Neural cell (in vitro differentiated cells): Measurements from ENCODE around the gene SLC25A29. TPM values are rescaled to one million over a fixed set of nuclear protein-coding genes. Genes with fewer than 3 reads are reported as not detected.

Experiments
- H2AFZ ChIP-seq: fragments of 200-600, 300-800 bp; sonication (generic), shearing (Covaris generic); 2 replicates; pipeline ENCODE4 v1.6.0; 2014; ENCODE audit warnings: low read depth, mild to moderate bottlenecking, antibody characterized with exemption, low read length, moderate library complexity
- H3F3A ChIP-seq: fragments of 200-600 bp; shearing (Covaris generic); 2 replicates; pipeline ENCODE4 v1.6.1; 2016; ENCODE audit warnings: mild to moderate bottlenecking, moderate library complexity, mixed read lengths, antibody characterized with exemption, low read length; ENCODE audit not compliant: insufficient read depth, poor library complexity, severe bottlenecking
- H3K27ac ChIP-seq: fragments of 200-600, 300-800 bp; sonication (generic), shearing (Covaris generic); 2 replicates; pipeline ENCODE4 v1.5.1; 2014; ENCODE audit warnings: mild to moderate bottlenecking, low read length, moderate library complexity
- H3K27me3 ChIP-seq: fragments of 300-800, 200-600 bp; sonication (generic), shearing (Covaris generic); 2 replicates; pipeline ENCODE4 v1.6.0; 2014; ENCODE audit warnings: mild to moderate bottlenecking, low read depth, low read length, moderate library complexity; ENCODE audit not compliant: insufficient read depth
- H3K36me3 ChIP-seq: fragments of 300-800, 200-600 bp; sonication (generic), shearing (Covaris generic); 2 replicates; pipeline ENCODE4 v1.5.1; 2014; ENCODE audit warnings: mild to moderate bottlenecking, antibody characterized with exemption, low read length, moderate library complexity; ENCODE audit not compliant: insufficient read depth
- H3K4me2 ChIP-seq: fragments of 300-800, 200-600 bp; sonication (generic), shearing (Covaris generic); 2 replicates; pipeline ENCODE4 v1.6.0; 2014; ENCODE audit warnings: mild to moderate bottlenecking, low read length
- H3K4me3 ChIP-seq: fragments of 300-800, 200-600 bp; sonication (generic), shearing (Covaris generic); 2 replicates; pipeline ENCODE4 v1.5.1; 2014; ENCODE audit warnings: mild to moderate bottlenecking, low read length, moderate library complexity
- H3K79me2 ChIP-seq: fragments of 200-600 bp; shearing (Covaris generic); replicated peaks from 2 replicates; pipeline ENCODE4 v1.6.0; 2014; ENCODE audit warnings: mild to moderate bottlenecking, low read length, moderate library complexity; ENCODE audit not compliant: insufficient read depth
- H3K9ac ChIP-seq: fragments of 300-800, 200-600 bp; sonication (generic), shearing (Covaris generic); 2 replicates; pipeline ENCODE4 v1.6.1; 2016; ENCODE audit warnings: mild to moderate bottlenecking, low read length, mixed read lengths
- H3K9me2 ChIP-seq: fragments of 200-600 bp; shearing (Covaris generic); 2 replicates; pipeline ENCODE4 v1.6.1; 2016; ENCODE audit warnings: mild to moderate bottlenecking, low read length, mixed read lengths; ENCODE audit not compliant: insufficient read depth
- H3K9me3 ChIP-seq: fragments of 200-600, 300-800 bp; sonication (generic), shearing (Covaris generic); 2 replicates; pipeline ENCODE4 v1.6.1; 2016; ENCODE audit warnings: mild to moderate bottlenecking, mixed run types, low read length, moderate library complexity, mixed read lengths
- H4K20me1 ChIP-seq: fragments of 200-600 bp; shearing (Covaris generic); 2 replicates; pipeline ENCODE4 v1.6.1; 2016; ENCODE audit warnings: mild to moderate bottlenecking, mixed run types; ENCODE audit not compliant: insufficient read depth
- EP300 ChIP-seq: fragments of 450-650 bp; conservative IDR thresholded peaks from 2 replicates; pipeline ENCODE4 v1.6.1; 2014; ENCODE audit warnings: antibody characterized with exemption, mild to moderate bottlenecking, moderate library complexity; ENCODE audit not compliant: poor library complexity, severe bottlenecking
- EZH2 ChIP-seq: fragments of 200-600, 300-800 bp; shearing (Covaris generic), sonication (generic); IDR thresholded peaks from 2 replicates; pipeline ENCODE4 v1.6.1; 2014; ENCODE audit warnings: antibody characterized with exemption, low read length, borderline replicate concordance, mild to moderate bottlenecking; ENCODE audit not compliant: insufficient read depth, poor library complexity, severe bottlenecking
- MXI1 ChIP-seq: fragments of 450-650 bp; conservative IDR thresholded peaks from 2 replicates; pipeline ENCODE4 v1.6.1; 2014; ENCODE audit warnings: antibody characterized with exemption, mild to moderate bottlenecking; ENCODE audit not compliant: poor library complexity, severe bottlenecking
- POLR2AphosphoS5 ChIP-seq: IDR thresholded peaks from 2 replicates; pipeline ENCODE4 v1.6.1; 2012
- RAD21 ChIP-seq: fragments of 450-650 bp; conservative IDR thresholded peaks from 2 replicates; pipeline ENCODE4 v1.6.1; 2014; ENCODE audit warnings: antibody characterized with exemption, mild to moderate bottlenecking, moderate library complexity
- SMC3 ChIP-seq: fragments of 450-650 bp; conservative IDR thresholded peaks from 2 replicates; pipeline ENCODE4 v1.6.1; 2014; ENCODE audit warnings: antibody characterized with exemption, mild to moderate bottlenecking, moderate library complexity; ENCODE audit not compliant: poor library complexity
- TAF1 ChIP-seq: IDR thresholded peaks from 2 replicates; pipeline ENCODE4 v1.6.1; 2012; ENCODE audit warnings: low read depth
- polyA plus RNA-seq: library from polyadenylated mRNA; depleted of rRNA; stranded (reverse); fragments of >200 nt; gene quantifications from 2 replicates; pipeline ENCODE4 v1.2.3, GENCODE V29; 2014
- TF ChIP-seq, protein P1 (sequence below): fragments of 450-650 bp; IDR thresholded peaks from 2 replicates; pipeline ENCODE4 v1.5.1; 2014; ENCODE audit warnings: antibody characterized with exemption, mild to moderate bottlenecking, moderate library complexity; ENCODE audit not compliant: poor library complexity, severe bottlenecking
- TF ChIP-seq, protein P2 (sequence below): IDR thresholded peaks from 2 replicates; pipeline ENCODE4 v1.6.1; 2012; ENCODE audit warnings: borderline replicate concordance

The SLC25A29 gene
- polyA plus RNA-seq, 1 donor from 2014 or later, result 447 TPM

DNA sequence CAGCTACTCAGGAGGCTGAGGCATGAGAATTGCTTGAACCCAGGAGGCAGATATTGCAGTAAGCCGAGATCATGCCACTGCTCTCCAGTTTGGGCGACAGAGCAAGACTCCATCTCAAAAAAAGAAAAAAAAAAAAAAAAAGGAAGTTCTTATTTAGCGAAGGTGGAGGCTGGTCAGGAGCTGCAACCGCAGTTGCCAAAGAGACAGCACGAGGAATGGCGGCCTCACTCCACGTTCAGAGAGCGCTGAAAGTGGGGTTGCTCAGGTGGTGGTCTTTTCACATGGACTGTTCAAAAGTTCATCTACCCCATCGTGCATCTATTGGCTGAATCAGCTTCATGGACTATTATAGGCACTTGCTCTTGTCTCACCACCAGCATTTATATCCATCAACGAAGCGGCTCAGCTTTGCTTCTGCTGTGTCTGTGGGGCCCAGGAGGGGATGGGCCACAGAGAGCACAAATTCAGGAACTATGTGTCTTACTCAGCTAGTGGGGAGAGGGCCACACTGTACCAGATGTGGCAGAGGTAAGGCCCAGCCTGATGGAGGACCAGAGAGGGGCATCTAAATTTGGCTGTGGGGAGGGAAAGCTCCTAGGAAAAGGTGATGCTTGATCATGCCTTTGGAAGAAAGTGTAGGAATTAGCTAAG lies 44.2 kb upstream of the SLC25A29 start:
- H3K4me3 ChIP-seq, result no peak overlapping the region
- no peaks in the 10 kb centered on the region for H3K27me3 ChIP-seq
- no peaks in the 10 kb centered on the region for H4K20me1 ChIP-seq
- H3K4me2 ChIP-seq, result no peak overlapping the region
- H3K36me3 ChIP-seq, result no peaks in the 10 kb centered on the region
- H3F3A ChIP-seq, result no peaks in the 10 kb centered on the region
- H2AFZ ChIP-seq, result no peak overlapping the region
- no peak overlapping the region for H3K27ac ChIP-seq
- H3K9me2 ChIP-seq, result no peaks in the 10 kb centered on the region
- TF ChIP-seq, protein P1, sequence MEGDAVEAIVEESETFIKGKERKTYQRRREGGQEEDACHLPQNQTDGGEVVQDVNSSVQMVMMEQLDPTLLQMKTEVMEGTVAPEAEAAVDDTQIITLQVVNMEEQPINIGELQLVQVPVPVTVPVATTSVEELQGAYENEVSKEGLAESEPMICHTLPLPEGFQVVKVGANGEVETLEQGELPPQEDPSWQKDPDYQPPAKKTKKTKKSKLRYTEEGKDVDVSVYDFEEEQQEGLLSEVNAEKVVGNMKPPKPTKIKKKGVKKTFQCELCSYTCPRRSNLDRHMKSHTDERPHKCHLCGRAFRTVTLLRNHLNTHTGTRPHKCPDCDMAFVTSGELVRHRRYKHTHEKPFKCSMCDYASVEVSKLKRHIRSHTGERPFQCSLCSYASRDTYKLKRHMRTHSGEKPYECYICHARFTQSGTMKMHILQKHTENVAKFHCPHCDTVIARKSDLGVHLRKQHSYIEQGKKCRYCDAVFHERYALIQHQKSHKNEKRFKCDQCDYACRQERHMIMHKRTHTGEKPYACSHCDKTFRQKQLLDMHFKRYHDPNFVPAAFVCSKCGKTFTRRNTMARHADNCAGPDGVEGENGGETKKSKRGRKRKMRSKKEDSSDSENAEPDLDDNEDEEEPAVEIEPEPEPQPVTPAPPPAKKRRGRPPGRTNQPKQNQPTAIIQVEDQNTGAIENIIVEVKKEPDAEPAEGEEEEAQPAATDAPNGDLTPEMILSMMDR, result no peak
- TF ChIP-seq POLR2AphosphoS5 (no peak), RAD21 (no peak), SMC3 (no peak), MXI1 (no peak), EZH2 (no peak), EP300 (no peak), TAF1 (no peak)
- TF ChIP-seq, protein P2, sequence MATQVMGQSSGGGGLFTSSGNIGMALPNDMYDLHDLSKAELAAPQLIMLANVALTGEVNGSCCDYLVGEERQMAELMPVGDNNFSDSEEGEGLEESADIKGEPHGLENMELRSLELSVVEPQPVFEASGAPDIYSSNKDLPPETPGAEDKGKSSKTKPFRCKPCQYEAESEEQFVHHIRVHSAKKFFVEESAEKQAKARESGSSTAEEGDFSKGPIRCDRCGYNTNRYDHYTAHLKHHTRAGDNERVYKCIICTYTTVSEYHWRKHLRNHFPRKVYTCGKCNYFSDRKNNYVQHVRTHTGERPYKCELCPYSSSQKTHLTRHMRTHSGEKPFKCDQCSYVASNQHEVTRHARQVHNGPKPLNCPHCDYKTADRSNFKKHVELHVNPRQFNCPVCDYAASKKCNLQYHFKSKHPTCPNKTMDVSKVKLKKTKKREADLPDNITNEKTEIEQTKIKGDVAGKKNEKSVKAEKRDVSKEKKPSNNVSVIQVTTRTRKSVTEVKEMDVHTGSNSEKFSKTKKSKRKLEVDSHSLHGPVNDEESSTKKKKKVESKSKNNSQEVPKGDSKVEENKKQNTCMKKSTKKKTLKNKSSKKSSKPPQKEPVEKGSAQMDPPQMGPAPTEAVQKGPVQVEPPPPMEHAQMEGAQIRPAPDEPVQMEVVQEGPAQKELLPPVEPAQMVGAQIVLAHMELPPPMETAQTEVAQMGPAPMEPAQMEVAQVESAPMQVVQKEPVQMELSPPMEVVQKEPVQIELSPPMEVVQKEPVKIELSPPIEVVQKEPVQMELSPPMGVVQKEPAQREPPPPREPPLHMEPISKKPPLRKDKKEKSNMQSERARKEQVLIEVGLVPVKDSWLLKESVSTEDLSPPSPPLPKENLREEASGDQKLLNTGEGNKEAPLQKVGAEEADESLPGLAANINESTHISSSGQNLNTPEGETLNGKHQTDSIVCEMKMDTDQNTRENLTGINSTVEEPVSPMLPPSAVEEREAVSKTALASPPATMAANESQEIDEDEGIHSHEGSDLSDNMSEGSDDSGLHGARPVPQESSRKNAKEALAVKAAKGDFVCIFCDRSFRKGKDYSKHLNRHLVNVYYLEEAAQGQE, result no peak
- H3K9ac ChIP-seq, result no peak overlapping the region
- no peaks in the 10 kb centered on the region for H3K79me2 ChIP-seq
- no peaks in the 10 kb centered on the region for H3K9me3 ChIP-seq

DNA sequence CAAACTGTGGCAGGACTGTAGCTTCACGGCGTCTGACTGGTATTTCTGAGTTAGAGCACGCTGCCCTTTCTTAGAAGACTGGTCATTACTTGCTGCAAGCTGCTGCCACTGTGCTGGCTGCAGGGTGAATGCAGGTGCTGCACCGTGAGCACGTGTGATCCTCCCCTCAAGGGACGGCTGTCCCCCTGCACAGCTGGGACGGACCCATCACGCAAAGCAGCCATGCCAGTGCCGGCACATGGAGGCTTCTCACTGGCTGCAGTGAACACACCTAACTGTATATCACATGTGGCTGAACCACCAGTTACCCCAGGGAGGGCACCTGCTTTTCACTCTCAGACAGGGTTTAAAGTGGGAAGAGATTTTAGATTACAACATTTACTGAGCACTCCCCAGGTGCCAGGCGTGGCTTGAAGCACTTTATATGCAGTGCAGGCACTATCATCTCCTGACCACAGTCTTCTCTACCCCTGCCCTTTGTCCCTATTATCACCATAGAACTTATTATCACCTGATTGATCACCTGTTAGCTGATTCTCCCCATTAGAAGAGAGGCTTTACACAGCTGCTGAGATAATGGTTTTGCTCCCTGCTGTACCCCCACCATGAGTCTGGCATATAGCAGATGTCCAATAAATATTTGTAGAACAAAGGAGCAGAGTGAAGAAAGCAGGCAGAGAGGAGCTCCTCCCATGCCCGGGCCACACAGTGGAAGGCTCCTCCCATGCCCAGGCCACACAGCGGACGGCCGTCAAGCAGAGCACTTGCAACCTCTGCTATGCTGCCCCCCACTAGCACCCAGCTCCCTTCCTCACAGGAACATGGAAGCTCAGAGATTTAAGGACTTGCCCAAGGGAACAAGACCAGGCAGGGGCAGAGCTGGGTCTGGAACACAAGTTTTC lies 42.8 kb upstream of the SLC25A29 start:
- H3K36me3 ChIP-seq, result no peaks in the 10 kb centered on the region
- no peaks in the 10 kb centered on the region for H3K9me3 ChIP-seq

More for the DNA sequence above, 42.8 kb upstream of the SLC25A29 start:
- Histone ChIP-seq H3K9ac (no peak overlapping the region), H3K27ac (no peak overlapping the region), H3K27me3 (no peaks in the 10 kb centered on the region), H3F3A (no peaks in the 10 kb centered on the region), H2AFZ (no peak overlapping the region), H3K9me2 (no peaks in the 10 kb centered on the region), H3K79me2 (no peaks in the 10 kb centered on the region), H3K4me2 (no peak overlapping the region), H3K4me3 (no peak overlapping the region), H4K20me1 (no peaks in the 10 kb centered on the region)
- TF ChIP-seq POLR2AphosphoS5 (no peak), EP300 (no peak), TAF1 (no peak), RAD21 (no peak), EZH2 (no peak), MXI1 (no peak)
- TF ChIP-seq, protein P1, result no peak
- TF ChIP-seq, protein P2, result no peak
